ENCODE measurements around the gene GSTO2. TPM values are rescaled to one million over a fixed set of nuclear protein-coding genes. Genes with fewer than 3 reads are reported as not detected.
A peak's percentile ranks its signal among the peaks of the same experiment; 100 is the strongest.

Gene GSTO2
- total RNA-seq, 4 donors from 2014 or later: 1.9 to 17.1 (median 10.6) TPM

- peaks cover 8 to 56% (median 23%) of the 10 kb centered on the region in 4 donors for H3K4me1 ChIP-seq
- H3K27ac ChIP-seq: peak within 1 kb of the TSS; percentile 95 to 99 (median 96)
- intact Hi-C loops (cut with DNase I; ENCODE audit: low total_unique reads): no loop called here
- in situ Hi-C loops (cut with MboI; ENCODE audit: low pct_ligation_motif_present in 1 of 4, low pct_unique_long_range_greater_than_20kb in 1 of 4, low sequenced_read_pairs in 3 of 4): no loop called here
- peak; percentile 82 for DNase-seq
- H3K4me3 ChIP-seq: peak within 1 kb of the TSS; percentile 62 to 90 (median 80)
- no peaks in the 10 kb centered on the region for H3K9me3 ChIP-seq
- no peaks in the 10 kb centered on the region for H3K27me3 ChIP-seq
- H3K36me3 ChIP-seq: peaks cover 0 to 18% (median 6%) of the 10 kb centered on the region in 4 donors
- TF ChIP-seq POLR2A (IDR thresholded peaks at IDR 0.05): peak; percentile 82
- peak in 1 of 5 experiments; percentile 6 for TF ChIP-seq CTCF (IDR thresholded peaks at IDR 0.05)
- no peak for TF ChIP-seq EP300 (IDR thresholded peaks at IDR 0.05; ENCODE audit: low read depth)
- TF ChIP-seq POLR2AphosphoS5 (IDR thresholded peaks at IDR 0.05): peak; percentile 81 to 94 (median 89)
- 1% methylated on average over 48 of the region's 69 CpGs; no CpG with 5 or more reads in 1 of the 2 donors for WGBS, 2 donors (ENCODE audit: low coverage in 1 of 2)
These were observed 14.3 kb upstream of the GSTO2 start, which contains the start of gene GSTO1 for GRCh38 chr10:104254493-104255310. TSS of gene GSTO1 (plus strand) at chr10:104254892. CDS start at chr10:104254929, 37 bp downstream.

GRCh38 chr10:104255311-104255981, 13.5 kb upstream of the GSTO2 start:
- peak; percentile 30 for DNase-seq
- Histone ChIP-seq H3K27ac (peak overlapping the region; percentile 95 to 99 (median 96)), H3K9me3 (no peaks in the 10 kb centered on the region), H3K4me1 (peaks cover 12 to 64% (median 25%) of the 10 kb centered on the region in 4 donors), H3K27me3 (no peaks in the 10 kb centered on the region), H3K4me3 (peak overlapping the region; percentile 62 to 90 (median 80)), H3K36me3 (peaks cover 0 to 26% (median 7%) of the 10 kb centered on the region in 4 donors)
- 0% methylated on average over 2 to 12 of the region's 12 CpGs for WGBS, 2 donors (ENCODE audit: low coverage in 1 of 2)
- in situ Hi-C loops (cut with MboI; ENCODE audit: low pct_ligation_motif_present in 1 of 4, low pct_unique_long_range_greater_than_20kb in 1 of 4, low sequenced_read_pairs in 3 of 4): no loop called here
- TF ChIP-seq EP300 (IDR thresholded peaks at IDR 0.05; ENCODE audit: low read depth) (no peak), POLR2A (IDR thresholded peaks at IDR 0.05) (peak; percentile 62), POLR2AphosphoS5 (IDR thresholded peaks at IDR 0.05) (peak; percentile 68 to 85 (median 81)), CTCF (IDR thresholded peaks at IDR 0.05) (no peak)
- intact Hi-C loops (cut with DNase I; ENCODE audit: low total_unique reads): no loop called here

- peaks cover 0 to 35% (median 10%) of the 10 kb centered on the region in 4 donors for H3K36me3 ChIP-seq
- peaks cover 12 to 74% (median 26%) of the 10 kb centered on the region in 4 donors for H3K4me1 ChIP-seq
- no peak for DNase-seq
- peak overlapping the region; percentile 95 to 99 (median 96) for H3K27ac ChIP-seq
- no peaks in the 10 kb centered on the region for H3K27me3 ChIP-seq
- peak overlapping the region in 1 of 4 donors; percentile 73 for H3K4me3 ChIP-seq
- TF ChIP-seq POLR2AphosphoS5 (IDR thresholded peaks at IDR 0.05) (no peak), CTCF (IDR thresholded peaks at IDR 0.05) (no peak), EP300 (IDR thresholded peaks at IDR 0.05; ENCODE audit: low read depth) (no peak), POLR2A (IDR thresholded peaks at IDR 0.05) (no peak)
- intact Hi-C loops (cut with DNase I; ENCODE audit: low total_unique reads): no loop called here
- in situ Hi-C loops (cut with MboI; ENCODE audit: low pct_ligation_motif_present in 1 of 4, low pct_unique_long_range_greater_than_20kb in 1 of 4, low sequenced_read_pairs in 3 of 4): no loop called here
- 16 to 67% methylated on average over 1 of the region's 1 CpG for WGBS, 2 donors (ENCODE audit: low coverage in 1 of 2)
- H3K9me3 ChIP-seq: no peaks in the 10 kb centered on the region
These were observed 12.5 kb upstream of the GSTO2 start for GRCh38 chr10:104256335-104256961.

Data from transverse colon (tissue), 4 donors.